Prostate gland (tissue), 2 donors: Measurements from ENCODE around the gene SELENOT.

Experiments used
- CTCF ChIP-seq, 4 experiments: fragments of 200-600 bp in 2 of 4; fragments of 450-650 bp in 2 of 4; sonication (generic) in 2 of 4; IDR thresholded peaks; 1 replicate in 3 of 4; 2 replicates in 1 of 4; pipeline ENCODE4 v1.5.1; 2016 to 2019; ENCODE audit warnings: antibody characterized with exemption in 4 of 4, mild to moderate bottlenecking in 2 of 4, moderate library complexity in 2 of 4
- POLR2A ChIP-seq: fragments of 450-650 bp; IDR thresholded peaks from one replicate; pipeline ENCODE4 v1.6.1; 2016; ENCODE audit warnings: antibody characterized with exemption, mild to moderate bottlenecking
- POLR2AphosphoS5 ChIP-seq: sonication (generic); formaldehyde crosslinking; IDR thresholded peaks from one replicate; pipeline ENCODE4 v1.6.1; 2017; ENCODE audit warnings: antibody characterized with exemption

GRCh38 chr3:150582620-150583019 lies 20.5 kb upstream of the SELENOT start:
- TF ChIP-seq CTCF (IDR thresholded peaks at IDR 0.05) (no peak), POLR2A (no peak), POLR2AphosphoS5 (no peak)
